BJ (cell line): ENCODE data around the gene VSIG10L2. TPM values are rescaled to one million over a fixed set of nuclear protein-coding genes. Genes with fewer than 3 reads are reported as not detected.

Source experiments
- CTCF ChIA-PET: fragments of 350-600 bp; formaldehyde crosslinking; extraction: SDS; loops from one replicate; lab custom pipeline; 2021; ENCODE audit warnings: antibody characterized with exemption, inconsistent platforms; lab: Yijun Ruan, JAX
- POLR2A ChIA-PET: fragments of 300-600 bp; sonication (Branson Sonifier 250); formaldehyde crosslinking; extraction: SDS; loops from one replicate; lab custom pipeline; 2021; ENCODE audit warnings: antibody characterized with exemption; lab: Charles Lee
- DNase-seq: peaks from one replicate; pipeline ENCODE4 v3.0.0-alpha.2; 2011; ENCODE audit warnings: low read depth
- H3K27me3 ChIP-seq: 2 replicates; pipeline ENCODE4 v1.6.0; 2011; ENCODE audit warnings: low read length; ENCODE audit not compliant: control insufficient read depth, insufficient read depth
- H3K36me3 ChIP-seq: 2 replicates; pipeline ENCODE4 v1.5.1; 2011; ENCODE audit warnings: low read length; ENCODE audit not compliant: control insufficient read depth, insufficient read depth
- H3K4me3 ChIP-seq: 2 replicates; pipeline ENCODE4 v1.5.1; 2011; ENCODE audit warnings: low read depth, mild to moderate bottlenecking, control low read depth, low read length
- CTCF ChIP-seq: IDR thresholded peaks from 2 replicates; pipeline ENCODE4 v1.5.1; 2011; ENCODE audit warnings: low read depth, mild to moderate bottlenecking, control low read depth, inconsistent platforms, low read length, moderate library complexity; ENCODE audit not compliant: insufficient read depth
- polyA plus RNA-seq: library from polyadenylated mRNA; depleted of rRNA; stranded (reverse); fragments of >200 nt; gene quantifications from 2 replicates; pipeline ENCODE4 v1.2.3, GENCODE V29; 2011

The VSIG10L2 gene
- polyA plus RNA-seq, 1 experiment: not detected

- POLR2A ChIA-PET: no interaction called here
- no peak for TF ChIP-seq CTCF
Measured at GRCh38 chr11:125924384-125925007, 21.3 kb upstream of the VSIG10L2 start.

DNA sequence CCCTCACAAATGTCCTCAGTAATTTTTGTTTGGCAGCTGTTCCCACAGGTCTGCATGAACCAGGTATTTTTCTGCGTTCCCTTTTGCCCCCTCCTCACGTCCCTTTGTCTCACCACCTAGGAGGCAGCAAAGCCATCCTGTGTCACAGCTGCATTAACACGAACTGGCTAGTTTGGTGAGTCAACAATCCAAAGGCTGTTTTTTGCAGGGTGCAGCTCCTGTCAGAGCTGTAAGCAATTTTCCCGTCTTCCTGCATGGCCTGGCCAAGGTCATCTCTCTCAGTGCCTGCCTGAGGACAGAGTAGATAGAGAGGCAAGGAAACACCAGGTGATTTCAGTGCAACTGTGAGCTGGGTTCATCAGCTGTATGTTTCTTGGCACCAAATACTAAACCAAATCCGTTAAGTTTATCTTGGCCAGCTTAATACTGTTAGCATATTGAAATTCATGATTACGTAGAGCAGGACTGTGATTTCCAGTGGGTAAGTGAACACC is 20.6 kb upstream of the VSIG10L2 start:
- POLR2A ChIA-PET: no interaction called here
- CTCF ChIA-PET: interaction anchor here (0.6 to 4.0 kb wide), 3 partner anchors 16 to 735 kb away, joined by 3 to 67 read pairs (median 4); no protein-coding TSS in a partner anchor

More at GRCh38 chr11:125924384-125925007, 21.3 kb upstream of the VSIG10L2 start:
- Histone ChIP-seq H3K27me3 (peaks cover 3% of the 10 kb centered on the region; the same call in 1 of the 2 replicates), H3K36me3 (no peaks in the 10 kb centered on the region), H3K4me3 (no peak overlapping the region)
- CTCF ChIA-PET: interaction anchor here (0.6 to 4.0 kb wide), 6 partner anchors 8 to 734 kb away, joined by 3 to 67 read pairs (median 6); no protein-coding TSS in a partner anchor
- no peak for DNase-seq

GRCh38 chr11:125925804-125926203 is 20.0 kb upstream of the VSIG10L2 start:
- peaks cover 1% of the 10 kb centered on the region; the same call in 1 of the 2 replicates for H3K27me3 ChIP-seq
- CTCF ChIA-PET: interaction anchor here (0.9 to 4.0 kb wide), 2 partner anchors 16 to 268 kb away, joined by 4 to 67 read pairs; no protein-coding TSS in a partner anchor
- H3K4me3 ChIP-seq: no peak overlapping the region
- no peak for TF ChIP-seq CTCF
- H3K36me3 ChIP-seq: no peaks in the 10 kb centered on the region
- POLR2A ChIA-PET: no interaction called here
- no peak for DNase-seq

More for the DNA sequence above, 20.6 kb upstream of the VSIG10L2 start:
- no peak for DNase-seq
- no peak for TF ChIP-seq CTCF
- Histone ChIP-seq H3K36me3 (no peaks in the 10 kb centered on the region), H3K27me3 (peaks cover 3% of the 10 kb centered on the region; the same call in 1 of the 2 replicates), H3K4me3 (no peak overlapping the region)

- DNase-seq: no peak
- ChIA-PET CTCF (interaction anchor here (1.4 kb wide), 1 partner anchor 10 kb away, joined by 3 read pairs; no protein-coding TSS in a partner anchor), POLR2A (no interaction called here)
- peaks cover 6% of the 10 kb centered on the region; the same call in 1 of the 2 replicates for H3K27me3 ChIP-seq
- H3K36me3 ChIP-seq: no peaks in the 10 kb centered on the region
- H3K4me3 ChIP-seq: no peak overlapping the region
- no peak for TF ChIP-seq CTCF
Measured at GRCh38 chr11:125926682-125927081, 19.2 kb upstream of the VSIG10L2 start.

GRCh38 chr11:125929445-125930075 is 16.3 kb upstream of the VSIG10L2 start:
- CTCF ChIA-PET: interaction anchor here (0.7 to 1.0 kb wide), 2 partner anchors 13 to 264 kb away, joined by 3 read pairs; no protein-coding TSS in a partner anchor
- H3K36me3 ChIP-seq: no peaks in the 10 kb centered on the region
- H3K4me3 ChIP-seq: no peak overlapping the region
- no peak for TF ChIP-seq CTCF
- peaks cover 7% of the 10 kb centered on the region; the same call in 1 of the 2 replicates for H3K27me3 ChIP-seq
- no peak for DNase-seq
- POLR2A ChIA-PET: no interaction called here
